ENCODE data around the gene PAM. TPM values are rescaled to one million over a fixed set of nuclear protein-coding genes. Genes with fewer than 3 reads are reported as not detected.
"Not testable (repeated sequence)": the region's sequence is repeated elsewhere in the genome, so short reads cannot be mapped to it uniquely, and the experiment has no call there.

Gene PAM
- total RNA-seq, 1 donor from 2014 or later, result 200 TPM

DNA sequence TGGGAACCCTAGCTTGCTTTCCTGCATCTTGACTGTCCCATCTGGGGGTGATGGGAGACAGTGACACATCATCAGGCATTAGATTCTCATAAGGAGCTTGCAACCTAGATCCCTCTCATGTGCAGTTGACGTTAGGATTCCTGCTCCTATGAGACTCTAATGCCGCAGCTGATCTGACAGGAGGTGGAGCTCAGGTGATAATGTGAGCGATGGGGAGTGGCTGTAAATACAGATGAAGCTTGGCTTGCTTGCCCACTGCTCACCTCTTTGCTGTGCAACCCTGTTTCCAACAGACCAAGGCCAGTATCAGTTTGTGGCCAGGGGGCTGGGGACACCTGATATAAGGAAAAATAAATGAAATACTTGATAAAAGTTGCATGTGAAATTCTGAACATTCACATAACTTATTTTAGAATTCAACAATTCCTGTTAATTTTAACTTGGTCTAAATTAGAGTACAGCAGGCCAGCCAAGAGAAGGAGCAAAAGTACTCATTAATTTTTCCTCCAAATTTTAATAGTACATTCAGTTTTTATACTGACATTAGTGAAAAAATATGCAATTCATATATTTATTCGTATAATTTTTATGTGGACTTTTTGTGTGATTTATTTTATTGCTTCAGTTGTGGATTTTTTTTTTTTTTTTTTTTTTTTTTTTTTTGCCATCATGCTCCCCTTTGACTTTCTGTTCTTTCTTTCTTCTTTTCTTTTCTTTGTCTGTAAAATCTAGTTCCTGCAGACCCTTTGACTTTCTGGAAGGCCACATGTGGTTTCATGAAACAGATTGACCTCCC, 11.4 kb downstream of the PAM start:
- H3K4me3 ChIP-seq (ENCODE audit: low read depth, low read length), result no peak overlapping the region
- TF ChIP-seq, protein P1, sequence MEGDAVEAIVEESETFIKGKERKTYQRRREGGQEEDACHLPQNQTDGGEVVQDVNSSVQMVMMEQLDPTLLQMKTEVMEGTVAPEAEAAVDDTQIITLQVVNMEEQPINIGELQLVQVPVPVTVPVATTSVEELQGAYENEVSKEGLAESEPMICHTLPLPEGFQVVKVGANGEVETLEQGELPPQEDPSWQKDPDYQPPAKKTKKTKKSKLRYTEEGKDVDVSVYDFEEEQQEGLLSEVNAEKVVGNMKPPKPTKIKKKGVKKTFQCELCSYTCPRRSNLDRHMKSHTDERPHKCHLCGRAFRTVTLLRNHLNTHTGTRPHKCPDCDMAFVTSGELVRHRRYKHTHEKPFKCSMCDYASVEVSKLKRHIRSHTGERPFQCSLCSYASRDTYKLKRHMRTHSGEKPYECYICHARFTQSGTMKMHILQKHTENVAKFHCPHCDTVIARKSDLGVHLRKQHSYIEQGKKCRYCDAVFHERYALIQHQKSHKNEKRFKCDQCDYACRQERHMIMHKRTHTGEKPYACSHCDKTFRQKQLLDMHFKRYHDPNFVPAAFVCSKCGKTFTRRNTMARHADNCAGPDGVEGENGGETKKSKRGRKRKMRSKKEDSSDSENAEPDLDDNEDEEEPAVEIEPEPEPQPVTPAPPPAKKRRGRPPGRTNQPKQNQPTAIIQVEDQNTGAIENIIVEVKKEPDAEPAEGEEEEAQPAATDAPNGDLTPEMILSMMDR (conservative IDR thresholded peaks at IDR 0.05; ENCODE audit: low read depth, low read length), result no peak
- DNase-seq (ENCODE audit: low read depth), result no peak

DNA sequence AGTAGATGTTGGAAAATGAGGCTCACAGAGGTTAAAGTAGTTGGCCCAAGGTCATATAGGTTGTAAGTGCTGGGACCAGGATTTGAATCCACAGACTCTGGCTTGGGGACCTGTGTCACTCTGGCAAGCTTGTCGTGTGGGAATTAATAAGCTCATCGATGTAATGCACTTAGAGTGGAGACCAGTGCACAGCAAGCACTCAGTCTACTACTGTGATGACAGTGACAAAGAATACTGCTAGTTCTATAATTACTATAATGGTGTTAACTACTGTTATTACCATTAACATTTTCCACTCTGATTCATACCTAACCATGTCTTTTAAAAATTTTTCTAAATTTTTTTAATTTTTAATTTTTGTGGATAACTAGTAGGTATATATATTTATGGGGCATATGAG, 12.8 kb downstream of the PAM start:
- TF ChIP-seq, protein P1 (conservative IDR thresholded peaks at IDR 0.05; ENCODE audit: low read depth, low read length), result no peak
- DNase-seq (ENCODE audit: low read depth), result no peak
- no peak overlapping the region for H3K4me3 ChIP-seq (ENCODE audit: low read depth, low read length)

DNA sequence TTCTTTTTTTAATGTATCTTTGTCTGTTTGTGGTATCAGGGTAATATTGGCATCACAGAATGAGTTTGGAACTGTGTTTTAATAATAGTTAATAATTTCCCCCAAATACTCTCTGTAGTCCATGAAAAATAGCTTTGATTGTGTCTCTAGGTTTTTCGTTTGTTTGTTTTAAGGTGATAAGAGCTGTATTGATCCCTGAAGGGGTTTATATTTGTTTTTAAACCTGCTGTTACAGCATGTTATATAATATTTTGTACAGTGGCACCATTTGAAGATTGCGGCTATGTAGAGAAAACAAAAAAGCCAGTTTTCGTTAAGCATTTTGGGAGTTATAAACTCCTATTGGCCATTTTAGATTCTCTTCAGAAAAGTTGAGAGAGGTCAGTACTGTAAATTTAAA, 15.7 kb downstream of the PAM start:
- no peak for DNase-seq (ENCODE audit: low read depth)
- no peak overlapping the region for H3K4me3 ChIP-seq (ENCODE audit: low read depth, low read length)
- TF ChIP-seq, protein P1 (conservative IDR thresholded peaks at IDR 0.05; ENCODE audit: low read depth, low read length), result no peak

DNA sequence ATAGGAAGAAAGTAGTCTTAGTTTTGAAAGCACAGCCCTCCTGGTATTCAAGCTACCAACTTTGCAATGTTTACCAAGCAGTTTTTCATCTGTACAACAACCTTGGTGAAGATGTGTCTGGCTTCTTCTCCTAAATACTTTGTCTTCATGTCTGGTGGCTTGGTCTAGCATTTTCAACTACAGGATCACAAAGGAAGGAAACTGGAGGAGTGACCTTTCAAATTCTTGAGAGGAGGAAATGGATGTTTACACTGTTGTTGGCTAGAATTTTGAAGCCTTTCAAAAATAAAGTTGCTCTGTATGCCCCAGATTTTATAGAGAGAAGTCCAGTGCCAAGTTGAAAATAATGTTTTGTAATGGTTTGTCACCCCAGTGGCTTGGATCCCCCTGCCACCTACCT, 16.3 kb downstream of the PAM start:
- TF ChIP-seq, protein P1 (conservative IDR thresholded peaks at IDR 0.05; ENCODE audit: low read depth, low read length), result no peak
- H3K4me3 ChIP-seq (ENCODE audit: low read depth, low read length), result no peak overlapping the region
- no peak for DNase-seq (ENCODE audit: low read depth)

DNA sequence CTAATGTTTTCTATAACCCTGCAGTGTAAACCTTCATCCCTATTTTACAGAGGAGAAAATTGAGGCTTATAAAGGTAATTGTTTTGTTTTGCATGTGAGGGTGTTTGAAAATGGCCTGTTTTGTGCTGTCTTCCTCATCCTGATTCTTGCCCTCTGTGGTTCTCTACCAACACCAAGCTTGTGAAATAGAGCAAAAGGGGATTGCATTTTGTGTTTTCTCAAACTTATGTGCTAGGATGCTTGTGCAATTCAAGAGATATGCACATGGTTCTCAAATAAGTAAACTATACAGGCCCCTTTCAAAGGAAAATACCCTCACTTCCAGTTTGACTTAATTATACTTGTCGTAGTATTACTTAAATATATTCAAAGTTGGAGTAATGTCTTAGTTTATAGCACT, 17.2 kb downstream of the PAM start:
- DNase-seq (ENCODE audit: low read depth), result no peak
- TF ChIP-seq, protein P1 (conservative IDR thresholded peaks at IDR 0.05; ENCODE audit: low read depth, low read length), result no peak
- no peak overlapping the region for H3K4me3 ChIP-seq (ENCODE audit: low read depth, low read length)

DNA sequence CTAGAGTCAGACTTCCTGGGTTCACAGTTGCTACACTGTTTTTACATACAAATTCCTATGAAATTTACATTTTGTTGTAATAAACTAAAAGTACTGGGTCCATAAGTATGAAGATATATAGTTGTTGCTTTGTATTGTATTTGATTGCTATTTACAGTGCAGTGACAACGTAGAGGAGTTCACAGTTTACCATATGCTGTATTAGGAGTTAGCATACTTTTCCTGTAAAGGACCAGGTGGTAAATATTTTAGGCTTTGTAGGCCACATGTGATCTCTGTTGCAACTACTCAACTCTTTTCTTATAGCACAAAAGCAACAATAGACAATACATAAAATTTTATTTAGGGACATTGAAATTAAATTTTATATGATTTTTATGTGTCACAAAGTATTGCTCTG, 18.0 kb downstream of the PAM start:
- H3K4me3 ChIP-seq (ENCODE audit: low read depth, low read length), result no peak overlapping the region
- TF ChIP-seq, protein P1 (conservative IDR thresholded peaks at IDR 0.05; ENCODE audit: low read depth, low read length), result no peak
- no peak for DNase-seq (ENCODE audit: low read depth)

DNA sequence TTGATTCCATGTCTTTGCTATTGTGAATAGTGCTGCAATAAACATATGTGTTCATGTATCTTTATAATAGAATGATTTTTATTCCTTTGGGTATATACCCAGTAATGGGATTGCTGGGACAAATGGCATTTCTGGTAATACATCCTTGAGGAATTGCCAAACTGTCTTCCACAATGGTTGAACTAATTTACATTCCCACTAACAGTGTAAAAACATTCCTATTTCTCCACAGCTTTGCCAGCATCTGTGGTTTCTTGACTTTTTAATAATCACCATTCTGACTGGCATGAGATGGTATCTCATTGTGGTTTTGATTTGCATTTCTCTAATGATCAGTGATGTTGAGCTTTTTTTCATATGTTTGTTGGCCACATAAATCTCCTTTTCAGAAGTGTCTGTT, 20.7 kb downstream of the PAM start:
- not testable (repeated sequence) for DNase-seq (ENCODE audit: low read depth); H3K4me3 ChIP-seq (ENCODE audit: low read depth, low read length)
